Large intestine (tissue), 1 donor: ENCODE data around the gene PLA2G2D. TPM values are rescaled to one million over a fixed set of nuclear protein-coding genes. Genes with fewer than 3 reads are reported as not detected.

Experiments
- polyA plus RNA-seq: library from polyadenylated mRNA; unstranded; fragments of 120-200 nt; gene quantifications from one replicate; pipeline ENCODE4 v1.2.1, GENCODE V29; 2013

Gene PLA2G2D
- polyA plus RNA-seq, 1 donor = 0.18 TPM

Other genes with a start within 250 kb of the PLA2G2D start
- gene OTUD3, start 237.1 kb downstream of the PLA2G2D start, polyA plus RNA-seq = 27.7 TPM
- not detected for gene PLA2G2E, start 195.9 kb downstream of the PLA2G2D start, polyA plus RNA-seq
- 14.7 TPM for gene PLA2G2A, start 139.9 kb downstream of the PLA2G2D start, polyA plus RNA-seq
- gene PLA2G5, start 49.3 kb downstream of the PLA2G2D start, polyA plus RNA-seq = 0.04 TPM
- gene PLA2G2F, start 19.8 kb upstream of the PLA2G2D start, polyA plus RNA-seq = not detected
- 1.4 TPM for gene UBXN10, start 66.6 kb upstream of the PLA2G2D start, polyA plus RNA-seq
- gene PLA2G2C, start 67.0 kb upstream of the PLA2G2D start, polyA plus RNA-seq = 0.06 TPM
- gene VWA5B1, start 171.3 kb upstream of the PLA2G2D start, polyA plus RNA-seq = 0.40 TPM